ENCODE data around the gene ADRB2.

Gene ADRB2

GRCh38 chr5:148840531-148840930 lies 14.1 kb downstream of the ADRB2 start:
- Histone ChIP-seq H3K9me2 (replicated peaks; ENCODE audit: control insufficient read depth, low read length) (no peaks in the 10 kb centered on the region), H3K27me3 (ENCODE audit: control insufficient read depth, low read length) (no peaks in the 10 kb centered on the region), H3K4me2 (ENCODE audit: low read length) (no peak overlapping the region), H3K9me3 (ENCODE audit: control insufficient read depth, insufficient read depth, low read length) (no peaks in the 10 kb centered on the region), H3K36me3 (ENCODE audit: control insufficient read depth, low read length) (no peaks in the 10 kb centered on the region), H3F3A (ENCODE audit: control insufficient read depth, insufficient read depth) (no peaks in the 10 kb centered on the region), H3K79me2 (ENCODE audit: control insufficient read depth, low read length) (no peaks in the 10 kb centered on the region), H3K4me3 (ENCODE audit: low read length) (no peak overlapping the region), H3K27ac (ENCODE audit: low read depth, low read length) (no peak overlapping the region), H4K20me1 (ENCODE audit: control insufficient read depth, insufficient read depth, low read depth, low read length) (no peaks in the 10 kb centered on the region), H3K4me1 (ENCODE audit: control insufficient read depth, low read length) (peaks cover 8% of the 10 kb centered on the region)
- TF ChIP-seq EZH2phosphoT487 (IDR thresholded peaks at IDR 0.05; ENCODE audit: borderline replicate concordance, low read length), result no peak
- no peak for TF ChIP-seq CTCF (IDR thresholded peaks at IDR 0.05; ENCODE audit: low read depth, low read length, poor library complexity, severe bottlenecking)

- Histone ChIP-seq H3K4me2 (ENCODE audit: low read length) (no peak overlapping the region), H3K36me3 (ENCODE audit: control insufficient read depth, low read length) (no peaks in the 10 kb centered on the region), H3K79me2 (ENCODE audit: control insufficient read depth, low read length) (no peaks in the 10 kb centered on the region), H3F3A (ENCODE audit: control insufficient read depth, insufficient read depth) (no peaks in the 10 kb centered on the region), H3K27ac (ENCODE audit: low read depth, low read length) (no peak overlapping the region), H3K9me2 (replicated peaks; ENCODE audit: control insufficient read depth, low read length) (no peaks in the 10 kb centered on the region), H4K20me1 (ENCODE audit: control insufficient read depth, insufficient read depth, low read depth, low read length) (no peaks in the 10 kb centered on the region), H3K27me3 (ENCODE audit: control insufficient read depth, low read length) (no peaks in the 10 kb centered on the region), H3K4me1 (ENCODE audit: control insufficient read depth, low read length) (no peaks in the 10 kb centered on the region), H3K9me3 (ENCODE audit: control insufficient read depth, insufficient read depth, low read length) (no peaks in the 10 kb centered on the region), H3K4me3 (ENCODE audit: low read length) (no peak overlapping the region)
- TF ChIP-seq CTCF (IDR thresholded peaks at IDR 0.05; ENCODE audit: low read depth, low read length, poor library complexity, severe bottlenecking), result no peak
- no peak for TF ChIP-seq EZH2phosphoT487 (IDR thresholded peaks at IDR 0.05; ENCODE audit: borderline replicate concordance, low read length)
Measured at GRCh38 chr5:148841519-148841918, 15.1 kb downstream of the ADRB2 start.

- Histone ChIP-seq H3F3A (ENCODE audit: control insufficient read depth, insufficient read depth) (no peaks in the 10 kb centered on the region), H3K9me2 (replicated peaks; ENCODE audit: control insufficient read depth, low read length) (no peaks in the 10 kb centered on the region), H4K20me1 (ENCODE audit: control insufficient read depth, insufficient read depth, low read depth, low read length) (no peaks in the 10 kb centered on the region), H3K4me3 (ENCODE audit: low read length) (no peak overlapping the region), H3K36me3 (ENCODE audit: control insufficient read depth, low read length) (no peaks in the 10 kb centered on the region), H3K4me1 (ENCODE audit: control insufficient read depth, low read length) (no peaks in the 10 kb centered on the region), H3K27ac (ENCODE audit: low read depth, low read length) (no peak overlapping the region), H3K27me3 (ENCODE audit: control insufficient read depth, low read length) (no peaks in the 10 kb centered on the region), H3K9me3 (ENCODE audit: control insufficient read depth, insufficient read depth, low read length) (no peaks in the 10 kb centered on the region), H3K4me2 (ENCODE audit: low read length) (no peak overlapping the region), H3K79me2 (ENCODE audit: control insufficient read depth, low read length) (no peaks in the 10 kb centered on the region)
- TF ChIP-seq EZH2phosphoT487 (IDR thresholded peaks at IDR 0.05; ENCODE audit: borderline replicate concordance, low read length) (no peak), CTCF (IDR thresholded peaks at IDR 0.05; ENCODE audit: low read depth, low read length, poor library complexity, severe bottlenecking) (no peak)
Measured at GRCh38 chr5:148842161-148842560, 15.8 kb downstream of the ADRB2 start.
